Common myeloid progenitor, CD34-positive (primary cell): ENCODE data around the gene SSNA1.

ENCODE experiments used
- CTCF ChIA-PET: fragments of 350-600 bp; sonication (Branson Sonifier 250); formaldehyde crosslinking; loops from one replicate; lab custom pipeline; 2021; ENCODE audit warnings: antibody characterized with exemption; lab: Charles Lee
- POLR2A ChIA-PET: fragments of 350-600 bp; sonication (Branson Sonifier 250); formaldehyde crosslinking; loops from one replicate; lab custom pipeline; 2021; ENCODE audit warnings: antibody characterized with exemption; lab: Charles Lee
- DNase-seq, 3 donors: peaks; one replicate each; pipeline versions ENCODE4 v3.0.0 to v3.0.0-alpha.2; 2013
- H3K27ac ChIP-seq, 2 experiments: 1 replicate in 1 of 2; 2 replicates in 1 of 2; pipeline ENCODE4 v1.7.0; 2013; ENCODE audit warnings: inconsistent platforms in 2 of 2, low read length in 2 of 2, mild to moderate bottlenecking in 2 of 2, low read depth in 1 of 2, moderate library complexity in 1 of 2; ENCODE audit not compliant: severe bottlenecking in 2 of 2, insufficient read depth in 1 of 2, poor library complexity in 1 of 2
- H3K27me3 ChIP-seq, 5 experiments: replicated peaks in 2 of 5; 1 replicate in 3 of 5; 2 replicates in 2 of 5; pipeline versions ENCODE4 v1.6.1 to v1.7.0; 2013; ENCODE audit warnings: low read length in 4 of 5, mild to moderate bottlenecking in 2 of 5, moderate library complexity in 2 of 5, inconsistent platforms in 1 of 5; ENCODE audit not compliant: insufficient read depth in 5 of 5, control insufficient read depth in 4 of 5
- H3K36me3 ChIP-seq, 4 experiments: 1 replicate in 2 of 4; 2 replicates in 2 of 4; pipeline versions ENCODE4 v1.6.1 to v1.7.0; 2013; ENCODE audit warnings: low read length in 3 of 4, control low read depth in 1 of 4, mild to moderate bottlenecking in 1 of 4; ENCODE audit not compliant: control insufficient read depth in 4 of 4, insufficient read depth in 4 of 4
- H3K4me1 ChIP-seq, 4 experiments: 1 replicate in 3 of 4; 2 replicates in 1 of 4; pipeline versions ENCODE4 v1.6.1 to v1.7.1; 2013; ENCODE audit warnings: low read length in 3 of 4, mild to moderate bottlenecking in 3 of 4, control low read depth in 1 of 4, inconsistent platforms in 1 of 4, moderate library complexity in 1 of 4; ENCODE audit not compliant: control insufficient read depth in 4 of 4, insufficient read depth in 4 of 4; ENCODE audit errors: control extremely low read depth in 1 of 4
- H3K4me3 ChIP-seq, 7 experiments: 1 replicate in 4 of 7; 2 replicates in 3 of 7; pipeline versions ENCODE4 v1.5.1 to v1.7.0; 2013; ENCODE audit warnings: mild to moderate bottlenecking in 7 of 7, low read length in 6 of 7, moderate library complexity in 6 of 7, inconsistent platforms in 2 of 7, low read depth in 2 of 7, control low read depth in 1 of 7; ENCODE audit not compliant: insufficient read depth in 4 of 7, control insufficient read depth in 1 of 7; ENCODE audit errors: extremely low read depth in 1 of 7
- H3K9me3 ChIP-seq, 5 experiments: 1 replicate in 4 of 5; 2 replicates in 1 of 5; pipeline versions ENCODE4 v1.6.1 to v1.7.1; 2013; ENCODE audit warnings: low read length in 4 of 5, mild to moderate bottlenecking in 2 of 5, inconsistent platforms in 1 of 5, low read depth in 1 of 5, moderate library complexity in 1 of 5; ENCODE audit not compliant: control insufficient read depth in 4 of 5, insufficient read depth in 2 of 5; ENCODE audit errors: control extremely low read depth in 1 of 5
- WGBS: methylation state at CpG from one replicate; pipeline ENCODE4 v1.1.5; 2013; ENCODE audit not compliant: insufficient coverage; 5-methylcytosine and 5-hydroxymethylcytosine counted together

SSNA1 gene

GRCh38 chr9:137228506-137228967 lies 40.1 kb downstream of the SSNA1 start:
- WGBS, result 82% methylated on average over 24 of the region's 29 CpGs
- ChIA-PET POLR2A (no interaction called here), CTCF (interaction anchor here (1.2 to 6.3 kb wide), 7 partner anchors 24 to 110 kb away, joined by 3 to 46 read pairs (median 9); partner anchors contain the start of genes ANAPC2, NDOR1, SSNA1 and TMEM203)
- Histone ChIP-seq H3K36me3 (no peaks in the 10 kb centered on the region), H3K27me3 (peaks cover 0 to 35% (median 0%) of the 10 kb centered on the region in 5 experiments), H3K4me3 (no peak overlapping the region), H3K27ac (no peak overlapping the region), H3K9me3 (no peaks in the 10 kb centered on the region), H3K4me1 (peaks cover 2 to 16% (median 13%) of the 10 kb centered on the region in 4 experiments)
- no peak for DNase-seq

DNA sequence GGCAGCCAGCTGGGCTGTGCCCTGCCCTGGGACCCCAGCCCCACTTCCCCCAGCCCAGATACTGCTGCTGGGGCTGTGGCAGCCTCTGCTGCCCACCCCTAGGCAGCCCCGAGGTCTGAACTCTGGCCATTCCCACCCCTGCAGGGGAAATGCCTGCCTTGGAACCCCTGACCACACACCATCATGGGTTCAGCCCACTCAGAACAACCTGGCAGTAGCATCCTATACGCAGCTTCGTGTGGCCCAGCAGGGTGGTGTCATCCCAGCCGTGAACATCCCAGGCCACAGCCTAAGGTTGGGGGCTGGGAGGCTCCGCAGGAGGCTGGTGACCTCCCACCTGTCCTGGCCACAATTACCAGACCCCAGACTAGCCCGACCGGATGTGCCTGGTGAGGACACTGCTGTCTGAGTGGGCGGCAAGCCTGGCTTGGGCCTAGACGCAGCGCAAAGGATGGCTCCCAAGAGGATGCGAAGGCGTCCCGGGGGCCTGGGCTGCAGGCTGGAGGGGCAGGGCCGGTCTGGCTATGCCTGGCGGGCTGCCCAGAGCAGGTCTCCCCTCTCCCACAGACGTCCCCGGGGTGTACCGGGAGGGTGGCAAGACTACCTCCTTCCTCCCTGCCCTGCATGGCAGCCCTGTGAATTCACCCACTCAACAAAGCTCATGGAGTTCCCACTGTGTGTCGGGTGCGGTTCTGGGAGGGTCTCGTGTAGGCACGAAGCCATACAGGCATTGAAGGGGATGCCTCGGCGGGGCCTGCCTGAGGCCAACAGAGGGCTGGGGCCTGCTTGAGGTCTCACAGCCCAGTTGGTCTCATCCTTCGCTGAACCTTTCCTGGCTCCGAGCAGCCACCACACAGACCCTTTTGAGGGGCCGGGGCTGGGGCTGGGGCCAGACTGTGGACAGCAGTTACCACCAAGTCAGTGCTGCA lies 40.8 kb downstream of the SSNA1 start:
- H3K4me1 ChIP-seq, result peaks cover 0 to 11% (median 8%) of the 10 kb centered on the region in 4 experiments
- 74% methylated on average over 22 of the region's 27 CpGs for WGBS
- ChIA-PET CTCF (interaction anchor here (0.5 to 1.9 kb wide), 4 partner anchors 21 to 111 kb away, joined by 3 to 9 read pairs (median 3); partner anchors contain the start of genes ANAPC2 and SSNA1), POLR2A (interaction anchor here (0.6 to 0.9 kb wide), 3 partner anchors 67 to 117 kb away, joined by 3 to 4 read pairs (median 3); no protein-coding TSS in a partner anchor)
- no peaks in the 10 kb centered on the region for H3K36me3 ChIP-seq
- no peaks in the 10 kb centered on the region for H3K9me3 ChIP-seq
- no peak overlapping the region for H3K4me3 ChIP-seq
- no peak overlapping the region for H3K27ac ChIP-seq
- H3K27me3 ChIP-seq, result peaks cover 0 to 38% (median 0%) of the 10 kb centered on the region in 5 experiments
- no peak for DNase-seq

GRCh38 chr9:137229903-137230704 lies 41.6 kb downstream of the SSNA1 start:
- Histone ChIP-seq H3K9me3 (no peaks in the 10 kb centered on the region), H3K4me3 (no peak overlapping the region), H3K27me3 (peaks cover 0 to 42% (median 0%) of the 10 kb centered on the region in 5 experiments), H3K4me1 (peaks cover 0 to 10% (median 5%) of the 10 kb centered on the region in 4 experiments), H3K36me3 (no peaks in the 10 kb centered on the region), H3K27ac (no peak overlapping the region)
- ChIA-PET CTCF (interaction anchor here (0.5 to 1.9 kb wide), 4 partner anchors 22 to 112 kb away, joined by 3 to 9 read pairs (median 3); partner anchors contain the start of genes ANAPC2 and SSNA1), POLR2A (interaction anchor here (0.6 to 0.9 kb wide), 2 partner anchors 67 to 118 kb away, joined by 3 to 4 read pairs; no protein-coding TSS in a partner anchor)
- DNase-seq, result no peak
- 63% methylated on average over 24 of the region's 31 CpGs for WGBS

DNA sequence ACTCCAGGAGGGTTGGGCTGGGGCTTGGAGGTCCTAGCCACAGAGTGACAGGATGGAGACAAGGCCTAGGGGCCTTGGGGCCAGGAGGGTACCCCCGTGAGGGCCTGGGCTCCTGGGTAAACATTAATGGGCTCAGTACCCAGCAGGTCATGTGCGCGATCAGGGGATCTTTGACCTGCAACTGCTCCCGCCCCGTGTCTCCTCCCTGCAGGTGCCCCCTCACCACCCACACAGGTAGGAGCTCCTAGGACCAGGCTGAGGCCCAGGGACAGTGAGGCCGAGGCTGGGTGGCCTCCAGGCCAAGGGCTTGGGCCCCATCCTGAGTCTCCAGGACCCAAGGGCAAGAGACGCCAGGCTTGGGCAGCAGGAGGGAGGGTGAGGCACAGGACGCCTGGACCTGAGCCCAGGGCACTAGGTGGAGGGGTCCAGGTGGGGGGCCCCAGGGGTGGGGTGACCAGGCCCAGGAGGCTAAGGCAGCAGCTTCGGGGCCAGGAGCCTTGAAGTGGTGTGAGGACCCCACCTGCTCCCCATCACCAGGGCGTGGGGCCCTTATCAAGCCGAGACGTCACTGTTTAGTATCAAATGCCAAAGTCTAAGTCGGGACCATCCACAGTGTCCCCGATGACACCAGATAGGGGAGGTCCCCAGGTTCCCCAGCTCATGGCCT lies 42.4 kb downstream of the SSNA1 start, which contains the start of gene SLC34A3:
SLC34A3 (plus strand) TSS at position 197 of the 667 bp plus-strand sequence. CDS start 802 bp downstream, outside the sequence.
- Histone ChIP-seq H3K36me3 (no peaks in the 10 kb centered on the region), H3K27me3 (peaks cover 0 to 42% (median 0%) of the 10 kb centered on the region in 5 experiments), H3K4me1 (peaks cover 0 to 15% (median 10%) of the 10 kb centered on the region in 4 experiments), H3K27ac (no peak within 1 kb of the TSS), H3K4me3 (no peak within 1 kb of the TSS), H3K9me3 (no peaks in the 10 kb centered on the region)
- CTCF ChIA-PET, result interaction anchor here (1.0 kb wide), 1 partner anchor 23 kb away, joined by 3 read pairs; no protein-coding TSS in a partner anchor
- WGBS, result 84% methylated on average over 11 of the region's 14 CpGs
- POLR2A ChIA-PET, result no interaction called here
- no peak for DNase-seq

- H3K4me3 ChIP-seq, result no peak overlapping the region
- no peak for DNase-seq
- H3K4me1 ChIP-seq, result peaks cover 0 to 22% (median 16%) of the 10 kb centered on the region in 4 experiments
- CTCF ChIA-PET, result no interaction called here
- H3K36me3 ChIP-seq, result no peaks in the 10 kb centered on the region
- POLR2A ChIA-PET, result interaction anchor here (0.6 kb wide), 1 partner anchor 217 kb away, joined by 4 read pairs; no protein-coding TSS in a partner anchor
- peaks cover 0 to 38% (median 0%) of the 10 kb centered on the region in 5 experiments for H3K27me3 ChIP-seq
- no peak overlapping the region for H3K27ac ChIP-seq
- WGBS, result 96% methylated on average over 19 of the region's 23 CpGs
- no peaks in the 10 kb centered on the region for H3K9me3 ChIP-seq
These were observed 43.0 kb downstream of the SSNA1 start for GRCh38 chr9:137231372-137232039.

DNA sequence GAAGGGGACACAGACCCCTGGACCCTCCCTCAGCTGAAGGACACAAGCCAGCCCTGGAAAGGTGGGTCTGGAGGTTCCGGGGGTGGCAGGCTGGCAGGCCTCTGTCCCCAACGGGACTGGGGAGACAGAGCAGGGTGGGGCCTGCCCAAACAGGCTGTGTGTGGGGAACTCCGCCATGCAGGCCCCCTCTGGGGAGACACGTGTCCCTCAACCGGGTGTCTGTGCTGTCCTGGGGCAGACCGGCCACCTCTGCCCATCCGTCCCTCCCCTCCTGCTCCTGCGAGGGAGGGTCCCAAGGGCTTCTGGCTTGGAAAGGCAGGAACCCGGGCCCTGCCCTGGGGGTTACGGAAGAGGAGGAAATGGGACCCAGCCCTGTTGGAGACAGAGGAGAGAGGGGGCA lies 43.6 kb downstream of the SSNA1 start:
- Histone ChIP-seq H3K27me3 (peaks cover 0 to 32% (median 0%) of the 10 kb centered on the region in 5 experiments), H3K4me1 (peaks cover 0 to 28% (median 22%) of the 10 kb centered on the region in 4 experiments), H3K9me3 (no peaks in the 10 kb centered on the region), H3K4me3 (no peak overlapping the region), H3K36me3 (no peaks in the 10 kb centered on the region), H3K27ac (no peak overlapping the region)
- DNase-seq, result no peak
- ChIA-PET POLR2A (interaction anchor here (0.6 kb wide), 1 partner anchor 217 kb away, joined by 4 read pairs; no protein-coding TSS in a partner anchor), CTCF (no interaction called here)
- 79% methylated on average over 3 of the region's 10 CpGs for WGBS
